ES-I3 (cell line): ENCODE results near the gene ITCH.
"Not testable (repeated sequence)": the region's sequence is repeated elsewhere in the genome, so short reads cannot be mapped to it uniquely, and the experiment has no call there.

Source experiments
- H3K36me3 ChIP-seq: 2 replicates; pipeline ENCODE4 v1.6.1; 2013; ENCODE audit warnings: mild to moderate bottlenecking, low read length, control low read depth, moderate library complexity; ENCODE audit not compliant: insufficient read depth
- H3K4me1 ChIP-seq: 2 replicates; pipeline ENCODE4 v1.6.1; 2013; ENCODE audit warnings: mild to moderate bottlenecking, control low read depth, low read length; ENCODE audit not compliant: insufficient read depth
- H3K9ac ChIP-seq: 2 replicates; pipeline ENCODE4 v1.6.1; 2013; ENCODE audit warnings: low read depth, mild to moderate bottlenecking, low read length, moderate library complexity
- H3K9me3 ChIP-seq: 2 replicates; pipeline ENCODE4 v1.6.1; 2013; ENCODE audit warnings: mild to moderate bottlenecking, low read length, moderate library complexity; ENCODE audit not compliant: control insufficient read depth, insufficient read depth

Gene ITCH

GRCh38 chr20:34404803-34405202, 41.7 kb downstream of the ITCH start:
- Histone ChIP-seq H3K9ac (no peak overlapping the region), H3K36me3 (no peaks in the 10 kb centered on the region), H3K9me3 (no peaks in the 10 kb centered on the region), H3K4me1 (peaks cover 16% of the 10 kb centered on the region; the same call in 1 of the 2 replicates)

DNA sequence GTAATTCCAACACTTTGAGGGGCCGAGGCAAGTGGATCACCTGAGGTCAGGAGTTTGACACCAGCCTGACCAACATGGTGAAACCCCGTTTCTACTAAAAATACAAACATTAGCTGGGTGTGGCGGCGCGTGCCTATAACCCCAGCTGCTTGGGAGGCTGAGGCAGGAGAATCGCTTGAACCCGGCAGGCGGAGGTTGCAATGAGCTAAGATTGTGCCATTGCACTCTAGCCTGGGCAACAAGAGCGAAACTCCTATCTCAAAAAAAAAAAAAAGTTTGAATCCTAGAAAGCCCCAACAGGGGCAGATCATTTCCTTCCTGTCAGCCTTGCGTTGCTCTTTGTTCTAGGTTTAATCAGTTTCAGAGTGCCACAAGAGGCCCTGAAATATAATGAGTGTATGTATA, 42.2 kb downstream of the ITCH start:
- peaks cover 15% of the 10 kb centered on the region; the same call in 1 of the 2 replicates for H3K4me1 ChIP-seq
- not testable (repeated sequence) for H3K36me3 ChIP-seq, H3K9ac ChIP-seq, H3K9me3 ChIP-seq

- not testable (repeated sequence) for H3K9ac ChIP-seq, H3K4me1 ChIP-seq, H3K9me3 ChIP-seq, H3K36me3 ChIP-seq
Observed at GRCh38 chr20:34405942-34406341, 42.9 kb downstream of the ITCH start.

GRCh38 chr20:34407962-34408474, 44.9 kb downstream of the ITCH start:
- no peaks in the 10 kb centered on the region for H3K4me1 ChIP-seq
- H3K9ac ChIP-seq: no peak overlapping the region
- peaks cover 8% of the 10 kb centered on the region for H3K36me3 ChIP-seq
- H3K9me3 ChIP-seq: no peaks in the 10 kb centered on the region

DNA sequence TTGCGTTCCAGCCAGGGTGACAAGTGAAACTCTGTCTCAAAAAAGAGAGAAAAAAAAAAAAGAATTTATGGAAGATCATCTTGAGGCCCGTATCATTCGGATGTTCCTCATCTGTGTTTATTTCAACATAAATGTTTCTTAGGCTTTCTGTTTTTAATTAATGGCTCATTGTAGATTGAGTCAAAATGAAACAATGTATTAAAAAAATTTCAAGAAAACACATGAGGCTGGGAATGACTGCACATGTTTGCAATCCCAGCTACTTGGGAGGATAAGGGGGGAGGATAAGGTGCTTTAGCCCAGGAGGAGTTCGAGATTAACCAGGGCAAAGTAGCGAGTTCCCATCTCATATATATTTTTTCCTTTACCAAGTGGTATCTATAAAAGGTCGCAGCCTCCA, 47.3 kb downstream of the ITCH start:
- Histone ChIP-seq H3K9ac (no peak overlapping the region), H3K36me3 (peaks cover 12% of the 10 kb centered on the region), H3K4me1 (no peaks in the 10 kb centered on the region), H3K9me3 (no peaks in the 10 kb centered on the region)

DNA sequence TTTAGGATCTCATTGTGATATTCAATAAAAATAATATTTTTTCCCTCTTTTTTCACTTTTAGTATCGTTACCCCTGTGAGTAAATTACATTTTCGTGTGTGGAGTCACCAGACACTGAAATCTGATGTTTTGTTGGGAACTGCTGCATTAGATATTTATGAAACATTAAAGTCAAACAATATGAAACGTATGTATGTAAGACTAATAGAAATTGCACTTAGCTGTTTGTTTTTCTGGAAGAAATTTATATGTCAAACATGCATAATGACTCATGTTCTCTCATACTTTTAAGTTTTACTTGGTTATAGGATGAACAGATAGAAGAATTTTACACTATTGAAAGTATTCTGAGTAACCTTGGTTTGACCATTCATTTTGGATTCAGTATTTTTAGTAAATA, 49.4 kb downstream of the ITCH start:
- Histone ChIP-seq H3K36me3 (peaks cover 12% of the 10 kb centered on the region), H3K9me3 (no peaks in the 10 kb centered on the region), H3K9ac (no peak overlapping the region), H3K4me1 (no peaks in the 10 kb centered on the region)

DNA sequence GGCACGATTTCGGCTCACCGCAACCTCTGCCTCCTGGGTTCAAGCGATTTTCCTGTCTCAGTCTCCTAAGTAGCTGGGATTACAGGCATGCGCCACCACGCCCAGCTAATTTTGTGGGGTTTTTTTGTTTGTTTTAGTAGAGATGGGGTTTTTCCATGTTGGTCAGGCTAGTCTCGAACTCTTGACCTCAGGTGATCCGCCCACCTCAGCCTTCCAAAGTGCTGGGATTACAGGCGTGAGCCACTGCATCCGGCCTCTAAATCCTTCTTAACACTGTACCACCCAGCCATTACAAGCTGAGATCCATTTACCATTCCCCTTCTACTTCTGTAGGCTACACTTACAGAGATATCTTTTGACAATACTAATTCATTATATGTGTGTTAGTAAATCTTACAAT, 51.5 kb downstream of the ITCH start:
- peaks cover 12% of the 10 kb centered on the region for H3K36me3 ChIP-seq
- not testable (repeated sequence) for H3K9me3 ChIP-seq, H3K4me1 ChIP-seq, H3K9ac ChIP-seq

DNA sequence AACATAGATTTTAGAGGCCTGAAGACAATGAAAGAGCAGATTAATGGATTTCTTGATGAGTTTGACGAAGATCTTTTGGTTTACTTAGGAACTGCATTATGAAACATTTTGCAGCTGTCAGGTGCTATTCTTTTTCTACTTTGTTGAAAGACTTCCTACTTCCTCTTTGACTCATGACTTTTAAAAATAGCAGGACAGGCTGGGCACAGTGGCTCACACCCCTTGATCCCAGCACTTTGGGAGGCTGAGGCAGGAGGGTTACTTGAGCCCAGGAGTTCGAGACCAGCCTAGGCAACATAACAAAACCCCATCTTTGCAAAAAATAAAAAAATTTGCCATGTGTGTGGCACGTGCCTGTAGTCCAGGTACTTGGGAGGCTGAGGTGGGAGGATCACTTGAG, 52.0 kb downstream of the ITCH start:
- no peaks in the 10 kb centered on the region for H3K4me1 ChIP-seq
- no peaks in the 10 kb centered on the region for H3K9me3 ChIP-seq
- H3K9ac ChIP-seq: no peak overlapping the region
- H3K36me3 ChIP-seq: peaks cover 12% of the 10 kb centered on the region

GRCh38 chr20:34420146-34420545, 57.1 kb downstream of the ITCH start:
- Histone ChIP-seq H3K9ac (no peak overlapping the region), H3K9me3 (no peaks in the 10 kb centered on the region), H3K36me3 (peaks cover 3% of the 10 kb centered on the region; the same call in 1 of the 2 replicates), H3K4me1 (no peaks in the 10 kb centered on the region)

- H3K4me1 ChIP-seq: no peaks in the 10 kb centered on the region
- H3K36me3 ChIP-seq: peaks cover 3% of the 10 kb centered on the region; the same call in 1 of the 2 replicates
- no peaks in the 10 kb centered on the region for H3K9me3 ChIP-seq
- no peak overlapping the region for H3K9ac ChIP-seq
Observed at GRCh38 chr20:34420975-34421374, 57.9 kb downstream of the ITCH start.

DNA sequence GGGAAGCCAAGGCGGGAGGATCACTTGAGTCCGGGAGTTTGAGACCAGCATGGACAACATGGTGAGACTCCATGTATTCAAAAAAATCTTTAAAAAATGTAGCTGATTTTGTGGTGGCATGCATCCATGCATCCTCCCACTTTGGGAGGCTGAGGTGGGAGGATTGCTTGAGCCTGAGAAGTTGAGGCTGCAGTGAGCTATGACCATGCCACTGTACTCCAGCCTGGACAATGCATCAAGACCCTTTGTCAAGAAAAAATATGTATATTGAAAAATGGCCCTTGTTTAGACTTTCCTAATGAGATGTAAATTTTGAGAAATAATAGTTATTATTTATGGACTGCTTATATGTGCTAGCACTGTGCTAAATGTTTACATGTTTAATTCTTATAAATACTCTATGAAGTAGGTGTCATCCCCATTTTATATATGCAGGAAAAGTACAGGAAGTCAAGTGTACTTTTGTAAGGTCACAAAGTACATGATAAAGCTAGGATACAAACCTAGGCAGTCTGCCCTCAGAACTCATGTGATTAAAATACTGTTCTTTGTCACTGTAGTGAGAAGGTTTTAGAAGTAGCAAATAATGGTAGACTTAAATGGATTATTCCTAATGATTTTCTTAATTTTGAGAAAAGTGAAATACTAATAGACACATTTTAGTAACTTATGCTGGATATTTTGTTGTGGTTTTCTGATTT, 58.8 kb downstream of the ITCH start:
- H3K36me3 ChIP-seq: peaks cover 3% of the 10 kb centered on the region; the same call in 1 of the 2 replicates
- H3K9ac ChIP-seq: no peak overlapping the region
- no peaks in the 10 kb centered on the region for H3K4me1 ChIP-seq
- no peaks in the 10 kb centered on the region for H3K9me3 ChIP-seq

GRCh38 chr20:34425032-34425690, 62.1 kb downstream of the ITCH start:
- H3K36me3 ChIP-seq, H3K9ac ChIP-seq, H3K4me1 ChIP-seq, H3K9me3 ChIP-seq: not testable (repeated sequence)

GRCh38 chr20:34426026-34426425, 63.0 kb downstream of the ITCH start:
- H3K9ac ChIP-seq: no peak overlapping the region
- H3K36me3 ChIP-seq: peaks cover 8% of the 10 kb centered on the region
- H3K4me1 ChIP-seq: no peaks in the 10 kb centered on the region
- no peaks in the 10 kb centered on the region for H3K9me3 ChIP-seq

- Histone ChIP-seq H3K36me3 (peaks cover 8% of the 10 kb centered on the region), H3K9me3 (no peaks in the 10 kb centered on the region), H3K9ac (no peak overlapping the region), H3K4me1 (no peaks in the 10 kb centered on the region)
Observed at GRCh38 chr20:34427331-34427730, 64.3 kb downstream of the ITCH start.

- no peaks in the 10 kb centered on the region for H3K4me1 ChIP-seq
- no peaks in the 10 kb centered on the region for H3K9me3 ChIP-seq
- H3K9ac ChIP-seq: no peak overlapping the region
- peaks cover 8% of the 10 kb centered on the region for H3K36me3 ChIP-seq
Observed at GRCh38 chr20:34427784-34428183, 64.7 kb downstream of the ITCH start.
